LNCAP (cell line): Measurements from ENCODE around the gene LNX1.

Experiments
- TF ChIP-seq, protein P1 (sequence below): fragments of 450-650 bp; IDR thresholded peaks from 2 replicates; pipeline ENCODE4 v1.5.1; 2017; ENCODE audit warnings: mild to moderate bottlenecking

The LNX1 gene

GRCh38 chr4:53590187-53590586 lies 1.1 kb downstream of the LNX1 start:
- TF ChIP-seq, protein P1, sequence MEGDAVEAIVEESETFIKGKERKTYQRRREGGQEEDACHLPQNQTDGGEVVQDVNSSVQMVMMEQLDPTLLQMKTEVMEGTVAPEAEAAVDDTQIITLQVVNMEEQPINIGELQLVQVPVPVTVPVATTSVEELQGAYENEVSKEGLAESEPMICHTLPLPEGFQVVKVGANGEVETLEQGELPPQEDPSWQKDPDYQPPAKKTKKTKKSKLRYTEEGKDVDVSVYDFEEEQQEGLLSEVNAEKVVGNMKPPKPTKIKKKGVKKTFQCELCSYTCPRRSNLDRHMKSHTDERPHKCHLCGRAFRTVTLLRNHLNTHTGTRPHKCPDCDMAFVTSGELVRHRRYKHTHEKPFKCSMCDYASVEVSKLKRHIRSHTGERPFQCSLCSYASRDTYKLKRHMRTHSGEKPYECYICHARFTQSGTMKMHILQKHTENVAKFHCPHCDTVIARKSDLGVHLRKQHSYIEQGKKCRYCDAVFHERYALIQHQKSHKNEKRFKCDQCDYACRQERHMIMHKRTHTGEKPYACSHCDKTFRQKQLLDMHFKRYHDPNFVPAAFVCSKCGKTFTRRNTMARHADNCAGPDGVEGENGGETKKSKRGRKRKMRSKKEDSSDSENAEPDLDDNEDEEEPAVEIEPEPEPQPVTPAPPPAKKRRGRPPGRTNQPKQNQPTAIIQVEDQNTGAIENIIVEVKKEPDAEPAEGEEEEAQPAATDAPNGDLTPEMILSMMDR = no peak

GRCh38 chr4:53589511-53589910 lies 1.8 kb downstream of the LNX1 start:
- TF ChIP-seq, protein P1 = no peak

- TF ChIP-seq, protein P1 = no peak
Measured at GRCh38 chr4:53587135-53587534, 4.2 kb downstream of the LNX1 start.

GRCh38 chr4:53586121-53586816 lies 5.0 kb downstream of the LNX1 start:
- TF ChIP-seq, protein P1 = no peak

- TF ChIP-seq, protein P1 = no peak
Measured at GRCh38 chr4:53584658-53585057, 6.6 kb downstream of the LNX1 start.

DNA sequence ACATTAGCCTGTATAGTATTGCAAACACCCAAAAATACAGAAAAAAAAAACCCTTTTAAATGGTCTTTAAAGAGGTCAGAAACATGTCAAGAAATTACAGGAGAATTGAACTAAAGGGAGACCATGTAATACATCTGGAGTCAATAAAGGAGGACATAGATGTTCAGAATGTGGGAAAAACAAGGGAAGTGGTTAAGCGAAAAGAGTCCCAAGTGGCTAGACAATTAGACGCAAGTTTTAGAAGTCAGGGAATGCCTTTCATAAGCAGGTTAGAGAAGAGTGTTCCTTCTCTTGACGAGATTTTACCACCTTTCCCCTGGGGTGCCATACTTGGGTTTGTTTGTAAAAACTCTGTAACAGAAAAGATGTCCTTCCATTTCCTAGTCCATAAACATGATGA lies 7.8 kb downstream of the LNX1 start:
- TF ChIP-seq, protein P1 = no peak

GRCh38 chr4:53582194-53582593 lies 9.1 kb downstream of the LNX1 start:
- TF ChIP-seq, protein P1 = no peak

- TF ChIP-seq, protein P1 = no peak
Measured at GRCh38 chr4:53580274-53580673, 11.0 kb downstream of the LNX1 start.
